HG03039 (cell line): ENCODE data around the gene LARP1.
A peak's percentile ranks its signal among the peaks of the same experiment; 100 is the strongest.

Experiments
- ATAC-seq: cut with Tn5 transposase; IDR thresholded peaks from one replicate; pipeline ENCODE4 v1.9.1; 2021; ENCODE audit warnings: mild to moderate bottlenecking, moderate library complexity; ENCODE audit not compliant: unreplicated experiment

Gene LARP1

DNA sequence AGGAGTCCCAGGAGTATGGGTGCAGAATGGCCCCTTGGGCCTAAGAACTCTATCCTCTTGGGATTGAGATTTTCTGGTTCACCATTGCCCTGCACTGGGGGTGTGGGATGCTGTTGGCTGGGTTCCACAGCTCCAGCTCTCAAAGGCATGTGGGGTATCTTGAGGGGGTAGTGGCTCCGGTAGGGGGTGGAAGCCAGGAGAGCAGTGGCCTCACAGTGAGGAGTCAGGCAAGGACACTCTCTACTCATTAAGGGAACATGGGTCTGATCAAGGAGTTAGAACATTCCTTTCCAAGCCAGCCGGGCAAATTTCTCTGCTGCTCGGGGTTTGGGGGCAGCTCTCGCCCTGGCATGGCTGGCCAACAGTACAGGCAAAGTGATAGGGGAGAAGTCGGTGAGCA is 33.0 kb downstream of the LARP1 start:
- ATAC-seq: no peak

DNA sequence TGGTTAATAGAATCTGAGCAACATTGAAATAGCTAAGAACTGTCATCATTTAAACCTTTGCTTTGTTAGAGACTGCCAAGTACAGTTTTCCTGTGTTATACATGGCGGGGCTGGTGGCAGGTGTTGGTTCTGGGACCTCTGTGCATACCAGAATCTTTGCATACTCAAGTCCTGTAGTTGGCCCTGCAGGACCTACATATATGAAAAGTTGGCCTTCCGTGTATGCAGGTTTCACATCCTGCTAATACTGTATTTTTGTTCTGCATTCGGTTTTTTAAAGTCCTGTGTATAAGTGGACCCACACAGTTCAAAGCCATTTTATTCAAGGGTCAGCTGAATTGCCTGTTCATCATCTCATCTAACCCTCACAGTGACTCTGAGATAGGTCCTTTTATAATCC is 36.4 kb downstream of the LARP1 start:
- ATAC-seq: peak; percentile 58

DNA sequence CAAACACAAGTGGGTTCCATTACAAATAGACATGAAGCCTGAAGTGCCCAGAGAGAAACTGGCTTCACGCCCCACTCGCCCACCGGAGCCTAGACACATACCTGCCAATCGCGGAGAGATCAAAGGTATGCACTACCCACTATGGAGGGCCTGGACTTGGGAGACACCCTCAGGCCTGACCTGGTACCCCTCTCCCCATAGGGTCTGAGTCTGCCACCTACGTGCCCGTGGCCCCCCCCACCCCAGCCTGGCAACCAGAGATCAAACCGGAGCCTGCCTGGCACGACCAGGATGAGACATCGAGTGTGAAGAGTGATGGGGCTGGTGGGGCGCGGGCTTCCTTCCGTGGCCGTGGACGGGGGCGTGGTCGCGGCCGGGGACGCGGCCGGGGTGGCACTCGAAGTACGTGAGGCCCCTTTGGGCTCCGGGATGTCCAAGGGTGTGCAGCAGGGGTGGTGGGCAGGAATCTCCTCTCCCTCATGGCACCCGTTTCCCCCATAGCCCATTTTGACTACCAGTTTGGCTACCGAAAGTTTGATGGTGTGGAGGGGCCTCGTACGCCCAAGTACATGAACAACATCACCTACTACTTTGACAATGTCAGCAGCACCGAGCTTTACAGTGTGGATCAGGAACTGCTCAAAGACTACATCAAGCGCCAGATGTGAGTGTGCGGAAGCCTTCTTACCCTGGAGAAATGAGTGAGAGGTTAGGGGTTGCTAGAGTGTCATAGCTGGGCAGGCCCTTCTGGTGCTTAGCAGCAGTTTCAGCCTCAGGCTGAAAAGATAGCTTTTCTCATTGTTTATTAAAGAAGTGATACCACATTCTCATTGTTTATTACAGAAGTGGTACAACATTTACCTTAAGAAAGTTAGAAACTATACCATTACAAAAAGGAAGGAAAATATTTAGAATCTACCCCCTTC is 38.7 kb downstream of the LARP1 start:
- ATAC-seq: no peak

DNA sequence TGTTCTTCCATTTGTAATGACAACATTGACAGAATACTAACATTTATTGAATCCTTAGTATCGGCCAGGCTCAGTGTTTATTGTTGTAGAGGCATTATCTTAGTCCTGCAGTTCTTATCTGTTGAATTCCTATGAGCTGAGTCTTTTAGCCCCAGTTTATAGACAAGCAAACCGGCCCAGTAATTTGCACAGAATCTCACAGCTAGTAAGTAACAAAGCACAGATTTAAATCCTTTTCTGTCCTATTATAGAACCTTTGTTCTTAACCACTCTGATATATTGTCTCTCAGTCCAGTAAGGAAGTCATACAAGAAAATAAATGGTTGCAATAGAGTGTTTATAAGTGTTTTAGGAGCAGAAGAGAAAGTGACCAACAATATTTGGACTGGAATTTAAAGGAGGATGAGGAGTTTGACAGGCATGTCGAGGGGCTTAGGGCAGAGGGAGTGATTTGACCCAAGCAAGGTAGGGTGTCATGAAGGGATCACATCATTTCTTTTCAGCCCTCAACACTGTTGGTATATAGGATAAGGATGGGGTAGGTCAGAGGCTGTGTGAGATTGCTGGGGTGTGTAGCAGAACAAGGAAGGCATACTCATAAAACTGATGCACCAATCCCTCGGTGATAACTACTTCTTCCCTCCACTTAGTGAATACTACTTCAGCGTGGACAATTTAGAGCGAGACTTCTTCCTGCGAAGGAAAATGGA is 39.5 kb downstream of the LARP1 start:
- ATAC-seq: no peak

DNA sequence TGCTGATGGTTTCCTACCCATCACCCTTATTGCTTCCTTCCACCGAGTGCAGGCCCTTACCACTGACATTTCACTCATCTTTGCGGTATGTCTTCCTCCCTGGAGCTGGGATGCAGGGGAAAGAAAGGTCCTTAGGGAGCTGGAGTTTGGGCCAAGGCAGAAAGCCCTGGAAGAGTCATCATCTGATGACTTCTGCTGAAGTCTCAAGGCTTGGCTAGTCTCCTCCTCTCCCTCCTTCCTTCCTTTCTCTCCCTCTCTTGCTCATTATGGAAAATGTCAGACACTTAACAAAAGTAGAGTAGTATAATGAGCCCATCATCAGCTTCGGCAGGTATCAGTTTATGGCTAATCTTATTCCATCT is 40.0 kb downstream of the LARP1 start:
- ATAC-seq: no peak

DNA sequence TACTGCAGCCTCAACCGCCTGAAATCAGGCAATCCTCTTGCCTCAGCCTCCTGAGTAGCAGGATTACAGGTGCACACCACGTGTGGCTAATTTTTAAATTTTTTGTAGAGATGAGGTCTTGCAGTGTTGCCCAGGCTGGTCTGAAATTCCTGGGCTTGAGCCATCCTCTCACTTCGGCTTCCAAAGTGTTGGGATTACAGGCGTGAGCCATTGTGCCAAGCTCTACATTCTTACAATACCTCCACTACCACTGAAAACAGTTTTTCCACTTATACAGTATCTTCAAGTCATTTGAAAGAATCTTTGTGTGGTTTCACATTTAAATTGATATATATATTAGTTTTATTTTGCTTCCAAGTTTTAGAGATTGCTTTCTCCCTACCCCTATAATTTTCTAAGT is 42.6 kb downstream of the LARP1 start:
- no peak for ATAC-seq

DNA sequence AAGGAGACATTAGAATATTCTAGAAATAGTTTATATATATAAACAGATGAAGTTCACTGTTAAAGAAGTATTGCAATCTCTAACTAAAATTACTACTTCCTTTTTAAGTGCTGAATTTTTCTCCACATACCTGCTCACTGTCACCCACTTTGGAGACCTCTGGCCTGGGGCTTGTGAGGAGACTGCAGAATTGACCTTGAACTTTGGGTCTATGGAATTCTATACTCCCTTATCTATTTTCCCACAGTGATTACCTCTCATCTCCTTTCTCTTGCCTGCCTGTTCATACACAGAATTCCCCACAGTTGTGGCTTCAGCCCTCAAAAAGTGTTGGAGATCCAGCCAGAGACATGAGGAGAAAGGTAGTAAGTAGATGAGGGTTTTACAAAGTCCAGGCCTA is 45.4 kb downstream of the LARP1 start:
- ATAC-seq: no peak

DNA sequence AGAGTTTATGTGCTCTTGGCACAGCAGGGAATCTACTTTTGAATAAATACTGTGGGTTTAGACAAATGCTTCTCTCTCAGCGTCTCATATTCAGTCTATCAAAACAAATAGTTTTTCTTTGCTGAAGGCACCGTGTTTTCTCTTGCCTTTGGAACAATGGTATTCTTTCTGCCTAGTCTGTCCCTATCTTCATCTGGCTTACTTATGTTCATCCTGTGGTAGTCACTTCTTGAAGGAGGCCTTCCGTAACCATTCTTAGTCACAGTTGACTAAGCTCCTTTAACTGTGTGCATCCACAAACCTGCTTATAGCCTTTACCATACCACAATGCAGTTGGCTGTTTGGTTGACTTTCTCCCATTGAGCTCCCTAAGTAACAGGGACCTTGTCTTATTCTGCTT is 45.9 kb downstream of the LARP1 start:
- ATAC-seq: no peak

DNA sequence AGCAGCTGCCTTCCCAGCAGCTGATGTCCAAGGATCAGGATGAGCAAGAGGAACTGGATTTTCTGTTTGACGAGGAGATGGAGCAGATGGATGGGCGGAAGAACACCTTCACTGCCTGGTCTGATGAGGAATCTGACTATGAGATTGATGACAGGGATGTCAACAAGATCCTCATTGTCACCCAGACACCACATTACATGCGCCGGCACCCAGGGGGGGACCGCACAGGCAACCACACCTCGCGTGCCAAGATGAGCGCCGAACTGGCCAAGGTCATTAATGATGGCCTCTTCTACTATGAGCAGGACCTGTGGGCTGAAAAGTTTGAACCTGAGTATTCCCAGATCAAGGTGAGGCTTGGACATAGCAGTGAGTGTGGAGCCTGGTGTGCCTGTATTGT is 46.9 kb downstream of the LARP1 start:
- ATAC-seq: no peak

DNA sequence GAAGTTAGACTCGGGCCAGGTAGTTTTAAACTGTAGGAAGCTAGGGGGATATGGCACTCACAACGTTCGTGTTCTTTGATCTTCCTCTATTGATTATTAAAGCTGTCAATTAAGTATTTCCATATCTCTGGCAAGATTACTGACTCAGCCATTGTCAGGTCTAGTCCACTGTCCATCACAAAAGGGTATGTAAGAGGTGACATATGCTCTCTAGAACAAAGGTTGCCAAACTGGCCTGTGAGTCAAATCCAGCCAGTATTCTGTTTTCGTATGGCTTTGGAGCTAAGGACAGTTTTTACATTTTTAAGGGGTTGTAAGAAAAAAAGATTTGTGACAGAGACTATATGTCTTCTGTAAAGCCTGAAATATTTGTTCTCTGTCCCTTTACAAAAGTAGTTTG is 51.0 kb downstream of the LARP1 start:
- ATAC-seq: no peak

DNA sequence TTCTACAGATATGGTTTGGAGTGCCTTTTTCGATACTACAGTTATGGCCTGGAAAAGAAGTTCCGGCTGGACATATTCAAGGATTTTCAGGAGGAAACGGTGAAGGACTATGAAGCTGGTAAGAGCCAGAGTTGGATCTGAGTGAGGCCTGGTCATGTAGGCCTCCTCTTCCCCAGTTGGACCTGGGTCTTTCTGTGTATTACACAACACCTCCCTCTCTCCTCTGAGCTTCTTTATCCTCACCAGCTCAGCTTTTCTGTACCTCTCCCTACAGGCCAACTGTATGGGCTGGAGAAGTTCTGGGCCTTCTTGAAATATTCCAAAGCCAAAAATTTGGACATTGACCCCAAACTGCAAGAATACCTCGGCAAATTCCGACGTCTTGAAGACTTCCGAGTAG is 56.1 kb downstream of the LARP1 start:
- no peak for ATAC-seq

DNA sequence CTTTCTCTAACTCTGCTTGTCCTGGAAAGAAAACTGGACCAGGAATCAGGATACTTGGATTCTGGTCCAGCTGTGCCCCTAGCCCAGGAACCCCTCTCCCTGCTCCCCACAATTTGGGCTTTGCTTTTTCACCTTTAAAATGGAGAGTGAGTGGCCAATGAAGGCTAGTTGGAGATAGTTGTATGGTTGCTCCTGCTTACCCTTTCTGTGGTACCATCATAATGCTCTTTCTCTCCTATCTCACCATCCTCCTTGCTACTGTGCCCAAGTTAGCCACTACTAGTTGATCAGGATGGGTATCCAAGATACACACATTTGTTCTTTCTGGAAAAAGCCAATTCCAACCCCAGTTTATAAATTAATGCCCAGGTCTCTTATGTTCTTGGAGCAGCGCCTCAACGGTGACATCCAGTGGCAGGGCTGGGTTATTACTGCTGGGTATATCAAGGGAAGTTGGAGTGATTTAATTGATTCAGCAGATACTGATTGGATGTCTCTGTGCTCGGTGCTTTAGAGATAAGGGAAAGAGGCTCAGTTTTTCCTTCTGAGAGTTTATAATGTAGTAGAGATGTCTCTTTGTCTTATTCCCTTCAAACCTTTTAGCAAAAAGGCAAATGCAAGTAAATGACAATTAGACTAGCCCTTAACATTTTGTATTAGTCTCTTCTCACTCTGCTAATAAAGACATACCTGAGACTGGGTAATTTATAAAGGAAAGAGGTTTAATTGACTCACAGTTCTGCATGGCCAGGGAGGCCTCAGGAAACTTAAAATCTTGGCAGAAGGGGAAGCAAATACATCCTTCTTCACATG is 56.7 kb downstream of the LARP1 start:
- peak; percentile 48 for ATAC-seq

DNA sequence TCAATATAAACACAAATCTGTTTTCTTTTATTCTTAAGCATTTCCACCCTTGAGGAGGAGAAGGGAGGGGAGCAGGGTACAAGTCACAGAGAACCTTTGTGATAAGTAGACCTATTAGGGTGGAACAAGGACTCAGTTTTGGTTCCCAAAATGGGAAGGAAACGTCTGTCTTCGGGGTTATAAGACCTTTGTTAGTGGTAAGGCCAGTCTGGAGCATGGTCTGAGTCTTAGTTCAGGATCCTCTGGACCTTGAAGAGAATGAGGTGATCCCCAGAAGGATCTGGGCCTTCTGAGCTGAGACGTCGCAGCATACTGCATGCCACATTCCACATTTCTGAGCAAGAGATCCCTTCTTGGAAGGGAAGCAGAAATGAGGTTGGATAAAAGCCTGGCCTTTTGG is 58.0 kb downstream of the LARP1 start:
- ATAC-seq: no peak

DNA sequence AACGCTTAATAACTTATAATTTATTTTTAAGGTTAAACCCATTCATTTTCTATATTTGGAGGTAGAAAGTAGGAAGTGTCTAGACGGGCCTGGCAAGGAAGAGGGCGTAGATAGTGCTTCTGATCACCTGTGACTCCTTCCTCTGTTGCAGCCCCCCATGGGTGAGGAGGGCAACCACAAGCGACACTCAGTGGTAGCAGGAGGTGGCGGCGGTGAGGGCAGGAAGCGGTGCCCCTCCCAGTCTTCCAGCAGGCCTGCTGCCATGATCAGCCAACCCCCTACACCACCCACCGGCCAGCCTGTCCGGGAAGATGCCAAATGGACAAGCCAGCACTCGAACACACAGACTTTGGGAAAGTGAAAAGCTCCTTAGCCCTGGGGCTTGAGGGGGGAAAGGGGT is 58.6 kb downstream of the LARP1 start:
- ATAC-seq: no peak

DNA sequence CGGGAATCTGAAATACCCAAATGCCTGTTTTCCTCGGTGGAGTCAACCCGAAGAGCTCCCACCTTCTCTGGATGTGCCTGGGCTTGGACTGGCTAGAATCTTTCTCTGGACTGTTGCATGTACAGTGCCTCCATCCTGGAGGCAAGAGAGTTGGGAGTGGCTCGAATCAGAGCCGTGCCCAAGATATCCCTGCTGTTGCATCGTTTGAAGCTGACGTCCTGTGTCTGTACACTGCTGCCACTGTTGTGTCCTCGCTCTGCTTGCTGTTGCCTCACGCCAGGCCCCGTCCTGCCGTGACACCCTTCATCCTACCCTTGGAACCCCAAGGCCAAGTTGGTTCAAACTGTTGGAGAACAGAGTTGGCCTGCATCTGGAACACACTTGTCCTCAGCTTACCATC is 59.8 kb downstream of the LARP1 start:
- ATAC-seq: no peak

DNA sequence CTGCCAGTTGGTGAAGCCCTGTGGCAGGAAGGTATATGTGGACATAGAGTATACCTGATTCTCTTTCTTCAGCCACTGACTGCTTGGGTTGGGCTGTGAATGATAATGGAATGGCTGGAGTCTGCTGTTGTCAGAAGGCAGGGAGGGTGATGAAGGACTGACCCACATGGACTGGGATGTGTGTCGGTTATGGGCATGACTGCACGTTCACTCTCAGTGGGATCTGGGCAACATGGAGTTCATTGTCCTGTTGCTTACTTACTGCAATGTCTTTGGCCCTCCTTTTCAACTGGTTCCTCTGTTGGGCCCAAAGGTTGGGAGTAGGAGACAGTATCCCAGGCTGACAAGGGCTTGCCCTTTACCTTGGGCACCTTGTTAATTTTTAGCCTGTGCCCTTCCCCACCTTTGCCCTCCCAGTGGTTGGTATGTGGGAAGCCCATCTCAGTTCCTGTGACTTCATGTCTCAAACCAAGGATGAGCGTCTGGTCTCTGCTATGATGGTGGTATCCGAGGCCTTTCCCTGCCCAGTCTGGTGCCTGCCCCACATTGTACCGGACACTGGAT is 60.6 kb downstream of the LARP1 start:
- ATAC-seq: no peak

DNA sequence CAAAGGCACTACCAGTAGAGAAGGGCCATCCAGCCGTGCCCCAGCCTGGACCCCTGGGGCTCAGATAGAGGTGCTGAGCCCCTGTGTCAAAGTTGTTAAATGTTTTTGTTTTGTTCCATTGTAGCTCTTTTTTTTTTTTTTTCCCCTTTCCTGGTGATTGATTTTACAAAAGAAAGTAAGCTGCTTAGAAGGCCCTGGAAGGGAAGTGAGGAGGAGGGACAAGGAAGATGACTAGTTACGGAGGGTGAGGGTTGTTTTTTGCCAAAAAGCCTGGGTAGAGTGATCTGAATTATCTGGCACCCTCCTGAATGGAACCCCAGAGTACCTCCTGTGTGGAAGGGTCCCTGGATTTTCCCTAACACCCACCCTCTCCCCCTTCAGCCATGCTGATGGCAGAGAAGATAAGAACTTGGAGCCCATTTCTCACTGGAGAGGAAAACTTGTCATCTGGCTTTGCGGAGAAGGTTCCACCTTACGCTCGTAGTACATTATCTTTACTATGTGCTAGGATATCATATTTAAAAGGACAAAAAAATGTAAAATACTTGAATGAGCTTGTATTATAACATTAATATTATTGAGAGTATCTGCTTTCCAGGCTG is 61.8 kb downstream of the LARP1 start:
- ATAC-seq: no peak

DNA sequence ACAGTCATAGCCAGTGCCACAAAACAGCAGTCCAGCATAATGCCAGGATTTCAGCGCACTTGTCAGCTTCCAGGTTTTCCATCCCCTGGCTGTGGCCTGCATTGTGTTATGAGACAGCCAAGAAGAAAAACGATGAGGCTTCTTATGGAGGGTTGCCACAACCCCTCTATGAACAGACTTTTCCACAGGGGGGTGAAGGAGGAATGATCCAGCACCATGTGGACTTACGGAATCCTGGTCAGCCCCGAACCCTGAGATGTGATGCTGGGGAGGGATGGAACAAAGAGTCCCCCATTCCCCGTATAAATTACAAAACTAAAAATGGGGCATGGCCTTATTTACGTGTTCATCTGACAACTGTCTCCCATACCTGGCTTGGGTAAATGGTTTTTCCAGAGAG is 62.6 kb downstream of the LARP1 start:
- ATAC-seq: no peak

DNA sequence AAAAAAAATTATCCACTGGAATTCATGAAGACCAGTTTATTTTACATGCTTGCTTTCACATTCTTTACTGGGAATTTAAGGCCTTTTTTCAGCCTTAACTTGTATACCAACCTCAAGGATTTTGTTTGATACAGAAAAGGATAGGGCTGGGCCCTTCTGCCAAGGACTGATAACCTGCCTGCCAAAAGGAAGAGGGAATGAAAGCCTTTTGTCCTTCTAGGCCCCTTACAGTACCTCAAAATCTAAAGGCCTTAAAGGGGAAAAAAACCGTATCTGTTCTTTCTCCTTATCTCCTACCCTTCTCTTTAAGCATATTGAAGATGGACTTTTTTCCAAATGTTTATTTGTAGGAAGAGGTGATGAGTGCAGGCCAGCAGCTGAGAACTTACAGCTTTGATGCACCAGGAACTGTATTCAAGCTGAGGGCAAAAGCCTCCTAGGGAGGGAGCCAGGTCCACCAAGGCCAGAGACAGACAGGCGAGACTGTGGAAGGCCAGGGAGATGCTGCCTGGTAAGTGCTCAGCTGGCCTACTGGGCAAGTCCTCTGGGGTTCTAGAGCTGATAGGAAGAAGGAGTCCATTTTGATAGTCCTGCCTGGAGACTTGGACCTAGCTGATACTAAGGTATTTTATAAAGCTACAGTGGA is 63.4 kb downstream of the LARP1 start:
- no peak for ATAC-seq

DNA sequence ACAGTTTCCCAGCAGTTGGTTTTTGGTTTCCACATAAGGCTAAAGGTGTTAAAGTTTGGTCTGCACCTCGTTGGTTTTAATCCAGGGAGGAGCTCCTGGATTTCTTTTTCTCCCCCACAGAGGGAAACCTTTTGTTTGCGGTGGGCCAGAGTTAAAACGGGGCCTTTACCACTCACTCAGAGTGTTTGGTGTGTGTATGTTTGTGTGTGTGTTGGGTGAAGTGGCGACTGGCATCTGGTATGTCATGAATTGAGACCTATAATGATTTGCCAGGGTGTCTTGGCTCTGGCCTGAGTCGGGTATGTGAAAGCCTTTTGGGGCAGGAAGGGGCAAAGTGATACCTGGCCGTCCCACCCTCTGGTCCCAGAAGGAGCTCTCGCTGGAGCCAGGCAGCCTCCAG is 64.4 kb downstream of the LARP1 start:
- no peak for ATAC-seq
